Liver (tissue), 3 donors: ENCODE measurements around the gene KRTAP29-1.

Experiments
- FOXA2 ChIP-seq: IDR thresholded peaks from 2 replicates; pipeline ENCODE4 v1.6.1; 2016; ENCODE audit warnings: antibody characterized with exemption
- JUND ChIP-seq, 2 donors: IDR thresholded peaks; 2 replicates each; pipeline ENCODE4 v1.6.1; 2016; ENCODE audit warnings: antibody characterized with exemption in 2 of 2
- TAF1 ChIP-seq: conservative IDR thresholded peaks from 2 replicates; pipeline ENCODE4 v1.6.1; 2016; ENCODE audit warnings: antibody characterized with exemption, mild to moderate bottlenecking
- YY1 ChIP-seq: IDR thresholded peaks from 2 replicates; pipeline ENCODE4 v1.6.1; 2016; ENCODE audit warnings: antibody characterized with exemption, mild to moderate bottlenecking
- TF ChIP-seq, protein P1 (sequence below): fragments of 150-350 bp; IDR thresholded peaks from 2 replicates; pipeline ENCODE4 v1.5.1; 2017; ENCODE audit warnings: improper control_type of control experiment, low read depth, low read length; ENCODE audit not compliant: missing input control
- TF ChIP-seq, protein P2 (sequence below): IDR thresholded peaks from 2 replicates; pipeline ENCODE4 v1.6.1; 2016; ENCODE audit warnings: antibody characterized with exemption, mild to moderate bottlenecking
- donor health status: healthy.
- donor health status: healthy.

DNA sequence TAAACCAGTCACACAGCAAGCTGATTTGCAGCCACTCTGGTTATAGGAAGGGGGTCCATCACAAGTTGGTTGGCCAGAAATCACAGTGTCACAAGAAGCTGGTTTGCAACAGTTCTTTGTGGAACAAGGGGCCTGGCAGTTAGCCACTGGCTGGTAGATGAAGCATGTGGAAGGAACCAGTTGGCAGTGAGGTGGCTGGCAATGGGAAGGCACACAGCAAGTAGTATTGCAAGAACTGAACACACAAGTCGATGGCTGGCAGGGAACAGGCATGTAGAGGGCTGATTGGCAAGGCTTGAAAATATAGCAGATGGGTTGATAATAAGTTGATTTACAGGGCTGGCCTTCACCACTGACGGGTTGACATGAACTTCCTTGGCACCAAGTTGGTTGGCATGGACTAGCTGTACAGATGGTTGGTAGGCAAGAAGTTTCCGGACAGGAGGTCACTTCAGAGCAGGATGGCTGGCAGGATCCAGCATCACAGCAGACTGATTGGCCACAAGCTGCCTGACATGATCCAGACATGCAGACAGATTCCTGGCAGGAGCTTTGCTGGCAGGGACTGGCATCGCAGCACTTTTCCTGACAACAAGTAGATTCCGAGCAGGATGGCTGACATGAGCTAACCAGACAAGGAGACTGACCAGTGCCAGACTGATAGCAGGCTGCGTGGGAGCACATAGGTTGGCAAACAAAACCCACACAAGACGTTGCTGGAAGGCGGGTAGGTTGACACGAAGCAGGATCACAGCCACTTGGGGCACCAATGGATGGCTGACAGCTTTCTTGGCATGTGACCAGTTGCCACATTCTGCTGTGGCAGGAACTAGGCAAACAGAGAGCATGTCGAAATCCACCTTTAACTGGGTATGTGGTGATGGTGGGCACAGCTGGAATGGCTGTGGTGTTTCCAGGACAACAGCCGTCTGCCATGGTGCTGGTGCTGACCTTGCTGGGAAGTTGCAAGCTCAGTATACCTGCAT, at the start of gene KRTAP29-1:
- TF ChIP-seq, protein P1, sequence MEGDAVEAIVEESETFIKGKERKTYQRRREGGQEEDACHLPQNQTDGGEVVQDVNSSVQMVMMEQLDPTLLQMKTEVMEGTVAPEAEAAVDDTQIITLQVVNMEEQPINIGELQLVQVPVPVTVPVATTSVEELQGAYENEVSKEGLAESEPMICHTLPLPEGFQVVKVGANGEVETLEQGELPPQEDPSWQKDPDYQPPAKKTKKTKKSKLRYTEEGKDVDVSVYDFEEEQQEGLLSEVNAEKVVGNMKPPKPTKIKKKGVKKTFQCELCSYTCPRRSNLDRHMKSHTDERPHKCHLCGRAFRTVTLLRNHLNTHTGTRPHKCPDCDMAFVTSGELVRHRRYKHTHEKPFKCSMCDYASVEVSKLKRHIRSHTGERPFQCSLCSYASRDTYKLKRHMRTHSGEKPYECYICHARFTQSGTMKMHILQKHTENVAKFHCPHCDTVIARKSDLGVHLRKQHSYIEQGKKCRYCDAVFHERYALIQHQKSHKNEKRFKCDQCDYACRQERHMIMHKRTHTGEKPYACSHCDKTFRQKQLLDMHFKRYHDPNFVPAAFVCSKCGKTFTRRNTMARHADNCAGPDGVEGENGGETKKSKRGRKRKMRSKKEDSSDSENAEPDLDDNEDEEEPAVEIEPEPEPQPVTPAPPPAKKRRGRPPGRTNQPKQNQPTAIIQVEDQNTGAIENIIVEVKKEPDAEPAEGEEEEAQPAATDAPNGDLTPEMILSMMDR: no peak
- TF ChIP-seq JUND (IDR thresholded peaks at IDR 0.05): no peak
- no peak for TF ChIP-seq FOXA2
- TF ChIP-seq, protein P2, sequence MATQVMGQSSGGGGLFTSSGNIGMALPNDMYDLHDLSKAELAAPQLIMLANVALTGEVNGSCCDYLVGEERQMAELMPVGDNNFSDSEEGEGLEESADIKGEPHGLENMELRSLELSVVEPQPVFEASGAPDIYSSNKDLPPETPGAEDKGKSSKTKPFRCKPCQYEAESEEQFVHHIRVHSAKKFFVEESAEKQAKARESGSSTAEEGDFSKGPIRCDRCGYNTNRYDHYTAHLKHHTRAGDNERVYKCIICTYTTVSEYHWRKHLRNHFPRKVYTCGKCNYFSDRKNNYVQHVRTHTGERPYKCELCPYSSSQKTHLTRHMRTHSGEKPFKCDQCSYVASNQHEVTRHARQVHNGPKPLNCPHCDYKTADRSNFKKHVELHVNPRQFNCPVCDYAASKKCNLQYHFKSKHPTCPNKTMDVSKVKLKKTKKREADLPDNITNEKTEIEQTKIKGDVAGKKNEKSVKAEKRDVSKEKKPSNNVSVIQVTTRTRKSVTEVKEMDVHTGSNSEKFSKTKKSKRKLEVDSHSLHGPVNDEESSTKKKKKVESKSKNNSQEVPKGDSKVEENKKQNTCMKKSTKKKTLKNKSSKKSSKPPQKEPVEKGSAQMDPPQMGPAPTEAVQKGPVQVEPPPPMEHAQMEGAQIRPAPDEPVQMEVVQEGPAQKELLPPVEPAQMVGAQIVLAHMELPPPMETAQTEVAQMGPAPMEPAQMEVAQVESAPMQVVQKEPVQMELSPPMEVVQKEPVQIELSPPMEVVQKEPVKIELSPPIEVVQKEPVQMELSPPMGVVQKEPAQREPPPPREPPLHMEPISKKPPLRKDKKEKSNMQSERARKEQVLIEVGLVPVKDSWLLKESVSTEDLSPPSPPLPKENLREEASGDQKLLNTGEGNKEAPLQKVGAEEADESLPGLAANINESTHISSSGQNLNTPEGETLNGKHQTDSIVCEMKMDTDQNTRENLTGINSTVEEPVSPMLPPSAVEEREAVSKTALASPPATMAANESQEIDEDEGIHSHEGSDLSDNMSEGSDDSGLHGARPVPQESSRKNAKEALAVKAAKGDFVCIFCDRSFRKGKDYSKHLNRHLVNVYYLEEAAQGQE: no peak
- no peak for TF ChIP-seq YY1
- TF ChIP-seq TAF1: no peak
